Brain microvascular endothelial cell (primary cell): ENCODE data around the gene RABGEF1.

Experiments
- DNase-seq: peaks from one replicate; pipeline ENCODE4 v3.0.0-alpha.2; 2020
- H3K27ac ChIP-seq: fragments of 250-450 bp; sonication (Bioruptor Pico); 2 replicates; pipeline ENCODE4 v1.5.1; 2020; ENCODE audit warnings: mild to moderate bottlenecking, moderate library complexity
- H3K27me3 ChIP-seq: fragments of 250-450 bp; sonication (Bioruptor Pico); replicated peaks from 2 replicates; pipeline ENCODE4 v1.5.1; 2020; ENCODE audit warnings: mild to moderate bottlenecking
- H3K36me3 ChIP-seq: fragments of 250-450 bp; sonication (Bioruptor Pico); replicated peaks from 2 replicates; pipeline ENCODE4 v1.5.1; 2020; ENCODE audit warnings: mild to moderate bottlenecking
- H3K4me3 ChIP-seq: 2 replicates; pipeline ENCODE4 v1.5.1; 2011; ENCODE audit warnings: low read depth, mild to moderate bottlenecking, control low read depth, low read length, moderate library complexity
- in situ Hi-C: cut with HindIII; loops from 2 replicates; pipeline ENCODE4 v1.10.0; 2017; ENCODE audit warnings: low sequenced_read_pairs, low pct_ligation_motif_present
- TF ChIP-seq, protein P1 (sequence below): IDR thresholded peaks from 2 replicates; pipeline ENCODE4 v1.5.1; 2011; ENCODE audit warnings: low read depth, mild to moderate bottlenecking, moderate library complexity, low read length, control low read depth, inconsistent platforms; ENCODE audit errors: missing control alignments

RABGEF1 gene

DNA sequence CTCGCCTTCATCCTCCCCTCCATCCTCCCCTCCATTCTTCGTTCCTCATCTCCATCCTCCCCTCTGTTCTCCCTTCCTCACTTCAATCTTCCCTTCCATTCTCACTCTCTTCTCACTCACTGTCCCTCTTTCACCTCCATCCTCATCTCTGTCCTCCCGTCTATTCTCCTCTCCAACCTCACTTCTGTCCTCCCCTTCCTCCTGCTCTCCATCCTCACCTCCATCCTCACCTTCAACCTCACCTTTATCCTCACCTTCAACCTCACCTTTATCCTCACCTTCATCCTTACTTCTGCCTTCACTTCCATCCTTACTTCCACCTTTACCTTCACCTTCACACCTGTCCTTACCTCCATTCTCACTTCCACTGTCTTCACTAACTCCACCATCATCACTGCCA lies 11.3 kb upstream of the RABGEF1 start:
- in situ Hi-C loops = no loop called here
- TF ChIP-seq, protein P1, sequence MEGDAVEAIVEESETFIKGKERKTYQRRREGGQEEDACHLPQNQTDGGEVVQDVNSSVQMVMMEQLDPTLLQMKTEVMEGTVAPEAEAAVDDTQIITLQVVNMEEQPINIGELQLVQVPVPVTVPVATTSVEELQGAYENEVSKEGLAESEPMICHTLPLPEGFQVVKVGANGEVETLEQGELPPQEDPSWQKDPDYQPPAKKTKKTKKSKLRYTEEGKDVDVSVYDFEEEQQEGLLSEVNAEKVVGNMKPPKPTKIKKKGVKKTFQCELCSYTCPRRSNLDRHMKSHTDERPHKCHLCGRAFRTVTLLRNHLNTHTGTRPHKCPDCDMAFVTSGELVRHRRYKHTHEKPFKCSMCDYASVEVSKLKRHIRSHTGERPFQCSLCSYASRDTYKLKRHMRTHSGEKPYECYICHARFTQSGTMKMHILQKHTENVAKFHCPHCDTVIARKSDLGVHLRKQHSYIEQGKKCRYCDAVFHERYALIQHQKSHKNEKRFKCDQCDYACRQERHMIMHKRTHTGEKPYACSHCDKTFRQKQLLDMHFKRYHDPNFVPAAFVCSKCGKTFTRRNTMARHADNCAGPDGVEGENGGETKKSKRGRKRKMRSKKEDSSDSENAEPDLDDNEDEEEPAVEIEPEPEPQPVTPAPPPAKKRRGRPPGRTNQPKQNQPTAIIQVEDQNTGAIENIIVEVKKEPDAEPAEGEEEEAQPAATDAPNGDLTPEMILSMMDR = no peak
- no peaks in the 10 kb centered on the region for H3K27me3 ChIP-seq
- H3K36me3 ChIP-seq = peaks cover 5% of the 10 kb centered on the region
- H3K4me3 ChIP-seq = no peak overlapping the region
- DNase-seq = no peak
- H3K27ac ChIP-seq = no peak overlapping the region

DNA sequence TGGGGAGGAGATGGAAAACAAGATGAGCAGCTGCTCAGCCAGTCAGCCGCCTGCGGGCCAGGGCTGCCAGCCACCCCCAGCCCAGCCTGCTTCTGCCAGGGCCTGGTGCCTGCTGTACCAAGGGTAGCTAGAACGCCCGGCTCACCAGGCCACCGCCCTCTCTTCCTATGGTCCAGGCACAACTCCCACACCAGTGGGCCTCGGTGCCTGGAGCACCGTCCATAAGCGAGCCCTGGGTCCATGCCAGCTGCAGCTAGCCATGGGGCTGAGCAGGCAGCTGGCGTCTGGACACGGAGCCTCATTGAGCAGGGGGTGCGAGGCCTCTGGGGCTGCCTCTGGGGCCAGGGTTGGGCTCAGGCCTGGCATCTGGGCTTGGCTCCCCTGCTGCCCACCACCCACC lies 8.5 kb upstream of the RABGEF1 start:
- Histone ChIP-seq H3K36me3 (peaks cover 2% of the 10 kb centered on the region), H3K27ac (no peak overlapping the region), H3K4me3 (no peak overlapping the region), H3K27me3 (no peaks in the 10 kb centered on the region)
- TF ChIP-seq, protein P1 = no peak
- no peak for DNase-seq
- in situ Hi-C loops = no loop called here

DNA sequence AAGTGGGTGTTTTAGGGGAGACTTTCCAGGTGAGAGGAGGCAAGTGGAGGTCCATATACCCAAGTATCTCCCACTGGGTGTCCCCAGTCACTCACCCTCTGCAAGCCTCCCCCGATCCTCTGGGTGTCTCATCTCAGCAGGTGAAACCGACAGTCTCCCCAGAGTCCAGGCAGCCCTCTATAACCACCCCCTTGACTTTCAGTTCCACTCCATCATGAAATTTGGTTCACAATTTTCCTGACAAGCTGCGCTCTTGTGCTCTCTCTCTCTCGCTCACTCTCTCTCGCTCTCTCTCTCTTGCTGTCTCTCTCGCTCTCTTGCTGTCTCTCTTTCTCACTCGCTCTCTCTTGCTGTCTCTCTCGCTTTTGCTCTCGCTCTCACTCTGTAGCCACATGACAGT lies 8.1 kb upstream of the RABGEF1 start:
- TF ChIP-seq, protein P1 = no peak
- Histone ChIP-seq H3K36me3 (peaks cover 2% of the 10 kb centered on the region), H3K4me3 (no peak overlapping the region), H3K27ac (no peak overlapping the region), H3K27me3 (no peaks in the 10 kb centered on the region)
- DNase-seq = no peak
- in situ Hi-C loops = no loop called here

DNA sequence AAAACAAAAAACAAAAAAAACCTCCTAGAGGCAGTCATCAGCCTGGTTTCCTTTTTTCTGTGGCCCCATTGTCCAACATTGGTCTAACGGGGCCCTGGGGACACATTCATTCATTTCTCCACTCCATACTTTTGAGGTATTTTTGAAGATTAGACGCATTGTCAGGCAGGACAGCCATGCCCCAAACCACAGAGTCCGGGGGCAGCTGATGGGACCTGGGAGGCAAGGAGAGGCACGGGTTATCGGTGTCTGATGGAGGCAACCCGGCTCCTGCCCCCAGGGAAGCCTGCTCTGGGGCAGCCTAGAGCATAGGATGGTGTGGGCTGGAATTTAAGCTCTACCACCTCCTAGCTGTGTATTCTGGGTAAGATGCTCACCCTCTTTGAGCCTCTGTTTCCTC lies 6.5 kb upstream of the RABGEF1 start:
- TF ChIP-seq, protein P1 = no peak
- H3K27me3 ChIP-seq = no peaks in the 10 kb centered on the region
- no peak overlapping the region for H3K4me3 ChIP-seq
- in situ Hi-C loops = no loop called here
- DNase-seq = no peak
- peaks cover 2% of the 10 kb centered on the region for H3K36me3 ChIP-seq
- no peak overlapping the region for H3K27ac ChIP-seq

DNA sequence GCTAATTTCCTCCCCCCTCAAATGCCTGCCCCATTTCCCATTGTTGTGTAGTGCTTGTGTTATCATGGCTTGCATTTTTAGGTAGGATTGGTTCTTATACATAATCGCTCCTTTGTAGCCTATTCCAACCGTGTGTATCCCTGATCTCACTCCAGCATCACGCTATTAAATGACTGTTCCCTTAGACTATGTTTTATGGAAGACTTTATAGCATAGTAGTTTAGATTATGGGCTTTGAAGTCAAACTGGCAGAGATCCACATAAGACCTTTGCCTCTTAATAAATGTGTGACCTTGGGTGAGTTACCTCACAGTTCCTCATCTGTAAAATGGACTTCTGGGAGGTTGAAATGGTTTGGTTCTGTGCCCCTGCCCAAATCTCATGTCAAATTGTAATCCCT lies 5.4 kb upstream of the RABGEF1 start:
- TF ChIP-seq, protein P1 = no peak
- H3K27me3 ChIP-seq = no peaks in the 10 kb centered on the region
- no peak overlapping the region for H3K27ac ChIP-seq
- in situ Hi-C loops = no loop called here
- H3K36me3 ChIP-seq = peaks cover 2% of the 10 kb centered on the region
- no peak overlapping the region for H3K4me3 ChIP-seq
- no peak for DNase-seq

DNA sequence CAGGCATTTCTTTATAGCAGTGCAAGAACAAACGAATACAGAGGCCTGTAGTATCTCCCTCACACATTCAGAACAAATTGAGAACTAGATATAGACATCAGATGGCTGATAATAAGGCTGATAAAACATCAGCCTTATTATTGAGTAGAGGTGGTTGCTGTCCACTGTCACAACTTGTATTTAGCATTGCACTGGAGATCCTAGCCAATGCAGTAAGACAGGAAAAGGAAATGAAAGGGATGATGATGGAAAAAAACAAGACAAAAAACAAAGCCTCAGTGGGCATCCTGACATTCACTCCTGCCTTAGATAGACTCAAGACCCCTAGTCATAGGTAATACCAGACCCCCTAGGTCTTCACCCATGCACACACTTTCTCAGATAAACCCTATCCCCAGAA lies 4.7 kb upstream of the RABGEF1 start:
- TF ChIP-seq, protein P1 = no peak
- H3K36me3 ChIP-seq = peaks cover 2% of the 10 kb centered on the region
- in situ Hi-C loops = no loop called here

More for the DNA sequence above, 4.7 kb upstream of the RABGEF1 start:
- DNase-seq = no peak
- no peaks in the 10 kb centered on the region for H3K27me3 ChIP-seq
- no peak overlapping the region for H3K27ac ChIP-seq
- H3K4me3 ChIP-seq = no peak overlapping the region
